Heart left ventricle (tissue), 16 donors: ENCODE results near the gene UNC13C. TPM values are rescaled to one million over a fixed set of nuclear protein-coding genes. Genes with fewer than 3 reads are reported as not detected.

ENCODE experiments used
- ATAC-seq, 4 donors: fragments of 200-7000 bp; cut with Tn5 transposase; one replicate each; pipeline ENCODE4 v1.9.1; 2020 to 2022; ENCODE audit warnings: moderate library complexity in 4 of 4, mild to moderate bottlenecking in 3 of 4, moderate number of reproducible peaks in 1 of 4
- DNase-seq, 5 donors: peaks; one replicate each; pipeline ENCODE4 v3.0.0-alpha.2; 2020
- H3K27ac ChIP-seq, 12 donors: fragments of 200-600 bp; sonication (generic) in 4 of 12; one replicate each; pipeline versions ENCODE4 v1.5.0 to v1.8.0; 2016 to 2022; ENCODE audit warnings: mild to moderate bottlenecking in 2 of 12
- H3K27me3 ChIP-seq, 9 donors: fragments of 200-600 bp; sonication (generic) in 2 of 9; one replicate each; pipeline versions ENCODE4 v1.5.1 to v1.8.0; 2016 to 2022; ENCODE audit warnings: mild to moderate bottlenecking in 3 of 9
- H3K36me3 ChIP-seq, 9 donors: fragments of 200-600 bp; sonication (generic) in 2 of 9; one replicate each; pipeline versions ENCODE4 v1.5.0 to v1.8.0; 2018 to 2022; ENCODE audit warnings: mild to moderate bottlenecking in 2 of 9
- H3K4me1 ChIP-seq, 12 donors: fragments of 200-600 bp; sonication (generic) in 4 of 12; one replicate each; pipeline versions ENCODE4 v1.5.0 to v1.8.0; 2016 to 2022; ENCODE audit warnings: mild to moderate bottlenecking in 3 of 12
- H3K4me3 ChIP-seq, 12 donors: fragments of 200-600 bp; sonication (generic) in 4 of 12; one replicate each; pipeline versions ENCODE4 v1.5.0 to v1.8.0; 2017 to 2022; ENCODE audit warnings: mild to moderate bottlenecking in 9 of 12, moderate library complexity in 4 of 12
- H3K9me3 ChIP-seq, 12 donors: fragments of 200-600 bp; sonication (generic) in 4 of 12; one replicate each; pipeline versions ENCODE4 v1.5.0 to v1.8.0; 2016 to 2022; ENCODE audit warnings: mild to moderate bottlenecking in 1 of 12
- POLR2A ChIP-seq, 2 donors: fragments of 450-650 bp; IDR thresholded peaks; one replicate each; pipeline ENCODE4 v1.6.1; 2017; ENCODE audit warnings: antibody characterized with exemption in 2 of 2, mild to moderate bottlenecking in 2 of 2, moderate library complexity in 2 of 2
- WGBS, 4 donors: extraction: QIAGEN DNeasy Blood & Tissue Kit in 2 of 4; methylation state at CpG; one replicate each; pipeline versions ENCODE4 v1.1.5 to v1.1.7; 2013 to 2018; 5-methylcytosine and 5-hydroxymethylcytosine counted together
- intact Hi-C, 10 donors: fragments of 100-400 bp; cut with DNase I; formaldehyde crosslinking; loops; one replicate each; pipeline versions ENCODE4 v1.11.1 to v1.14.2; 2022
- polyA plus RNA-seq, 2 donors: library from polyadenylated mRNA; stranded (reverse); fragments of 200-250 nt; gene quantifications; one replicate each; pipeline ENCODE4 v1.2.3, GENCODE V29; 2013
- total RNA-seq, 9 donors: library from RNA; depleted of rRNA in 2 of 9; stranded (reverse); fragments of >200 nt in 2 of 9; fragmentation: NEBNext Ultra II Directional in 3 of 9; extraction: Animal tissue kit (Norgen Biotek cat#: 25700) in 3 of 9; gene quantifications; one replicate each; pipeline versions ENCODE4 v1.1.0 to v1.2.4, GENCODE V29; 2016 to 2023
- TF ChIP-seq, protein P1 (sequence below), 12 donors: fragments of 200-600 bp; sonication (generic) in 4 of 12; IDR thresholded peaks; one replicate each; pipeline versions ENCODE4 v1.5.0 to v1.8.0; 2018 to 2022; ENCODE audit warnings: antibody characterized with exemption in 12 of 12, mild to moderate bottlenecking in 5 of 12
- donor health status: ischemic (EF 13 %, LVEDD 7.1; RV severe dilation, severe dysfunction).
- donor health status: healthy with polysubstance abuse.
- donor health status: DM: no; HTN: yes; CAD: no.
- donor health status: DM: no; HTN: no; CAD: no.
- donor health status: ischemic (EF 25% LVEDD 6.9; RV normal size, moderate dysfunction).
- donor health status: ischemic (EF 25% LVEDD 5.7; RV mildly dilated, moderate dysfunction).
- donor health status: healthy.
- donor health status: DM: yes; HTN: yes; CAD: no.
- donor health status: ischemic (EF 35%, LVEDD 5.7; RV mildly dilated, moderate dysfunction).
- donor health status: nonischemic (EF 11% LVEDD 7.7; RV severe dilation, severe dysfunction).
- donor health status: DM: yes; HTN: yes; CAD: no.
- donor health status: PGD.
- donor health status: ischemic (EF 29% LVEDD 5.4; RV normal size, mild dysfunction).
- donor health status: nonischemic (EF 23%, LVEDD 6.1; RV moderate dilation, normal function).

The UNC13C gene
- total and polyA plus RNA-seq, 11 donors, result 0.07 to 0.71 (median 0.39) TPM; not detected in 5

- Histone ChIP-seq H3K4me1 (no peaks in the 10 kb centered on the region), H3K27ac (no peak overlapping the region), H3K36me3 (no peaks in the 10 kb centered on the region), H3K4me3 (no peak overlapping the region), H3K9me3 (peaks cover 0 to 3% (median 0%) of the 10 kb centered on the region in 12 donors), H3K27me3 (no peaks in the 10 kb centered on the region)
- intact Hi-C loops, result no loop called here
- no peak for TF ChIP-seq POLR2A (IDR thresholded peaks at IDR 0.05)
- TF ChIP-seq, protein P1, sequence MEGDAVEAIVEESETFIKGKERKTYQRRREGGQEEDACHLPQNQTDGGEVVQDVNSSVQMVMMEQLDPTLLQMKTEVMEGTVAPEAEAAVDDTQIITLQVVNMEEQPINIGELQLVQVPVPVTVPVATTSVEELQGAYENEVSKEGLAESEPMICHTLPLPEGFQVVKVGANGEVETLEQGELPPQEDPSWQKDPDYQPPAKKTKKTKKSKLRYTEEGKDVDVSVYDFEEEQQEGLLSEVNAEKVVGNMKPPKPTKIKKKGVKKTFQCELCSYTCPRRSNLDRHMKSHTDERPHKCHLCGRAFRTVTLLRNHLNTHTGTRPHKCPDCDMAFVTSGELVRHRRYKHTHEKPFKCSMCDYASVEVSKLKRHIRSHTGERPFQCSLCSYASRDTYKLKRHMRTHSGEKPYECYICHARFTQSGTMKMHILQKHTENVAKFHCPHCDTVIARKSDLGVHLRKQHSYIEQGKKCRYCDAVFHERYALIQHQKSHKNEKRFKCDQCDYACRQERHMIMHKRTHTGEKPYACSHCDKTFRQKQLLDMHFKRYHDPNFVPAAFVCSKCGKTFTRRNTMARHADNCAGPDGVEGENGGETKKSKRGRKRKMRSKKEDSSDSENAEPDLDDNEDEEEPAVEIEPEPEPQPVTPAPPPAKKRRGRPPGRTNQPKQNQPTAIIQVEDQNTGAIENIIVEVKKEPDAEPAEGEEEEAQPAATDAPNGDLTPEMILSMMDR (IDR thresholded peaks at IDR 0.05), result no peak
- ATAC-seq, result no peak
- 77 to 82% (median 78%) methylated on average over 3 of the region's 3 CpGs for WGBS, 4 donors
- no peak for DNase-seq
Measured at GRCh38 chr15:54066403-54066802, 88.2 kb downstream of the UNC13C start.

DNA sequence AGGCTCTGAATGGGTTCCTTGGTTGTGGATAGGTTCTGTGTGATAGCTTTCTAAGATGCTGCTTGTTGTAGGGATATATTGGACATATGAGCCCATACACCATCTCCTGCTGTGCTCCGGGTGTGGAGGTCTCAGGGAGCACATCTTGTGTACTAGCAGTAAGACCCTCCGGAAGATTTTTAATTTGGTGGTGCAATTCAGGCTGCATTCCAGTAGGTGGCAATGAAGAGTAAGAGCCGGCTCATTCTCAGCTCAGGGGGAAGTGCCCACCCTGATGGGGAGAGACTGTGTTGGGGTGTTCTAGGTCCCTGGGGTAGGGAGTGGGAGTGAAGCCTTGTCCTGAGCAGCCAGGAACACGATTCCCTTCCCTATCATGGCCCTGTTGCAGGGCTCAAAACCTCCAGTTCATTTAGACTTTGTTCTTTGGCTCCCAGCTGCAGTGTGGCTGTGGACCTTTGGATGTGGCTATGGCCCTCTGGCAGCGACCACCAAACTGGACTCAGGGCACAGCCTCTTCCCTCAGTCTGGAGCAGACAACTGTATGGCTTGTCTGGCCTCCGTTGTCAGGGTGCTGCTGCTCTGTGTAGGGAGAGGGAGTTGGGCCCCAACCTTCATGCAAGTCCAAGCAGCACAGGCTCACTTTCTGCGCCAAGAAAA is 104.7 kb downstream of the UNC13C start:
- DNase-seq (no peak), ATAC-seq (no peak)

DNA sequence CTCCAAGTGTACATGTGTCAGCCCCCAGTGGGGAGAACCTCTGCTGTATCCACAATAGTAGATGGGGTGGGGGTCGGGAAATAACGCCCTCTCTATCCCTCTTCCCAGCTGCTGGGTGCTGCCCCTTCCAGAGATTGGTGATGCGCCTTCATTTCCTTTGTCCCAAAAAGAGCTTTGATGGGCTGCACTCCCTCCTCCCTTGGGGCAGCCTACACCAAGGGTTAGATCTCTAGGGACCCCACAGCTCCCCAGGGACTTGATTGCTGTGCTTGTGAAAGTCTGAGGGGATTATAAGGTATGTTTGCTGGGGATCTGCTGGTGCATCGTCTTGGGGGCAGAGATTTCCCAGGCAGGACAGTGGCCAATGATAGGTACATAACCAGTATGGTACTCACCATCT is 105.3 kb downstream of the UNC13C start:
- 52 to 80% (median 70%) methylated on average over 4 of the region's 4 CpGs for WGBS, 4 donors
- DNase-seq, result no peak
- H3K36me3 ChIP-seq, result no peaks in the 10 kb centered on the region
- ATAC-seq, result no peak
- no peak overlapping the region for H3K4me3 ChIP-seq
- no peaks in the 10 kb centered on the region for H3K4me1 ChIP-seq
- no peak overlapping the region for H3K27ac ChIP-seq
- no peak for TF ChIP-seq POLR2A (IDR thresholded peaks at IDR 0.05)
- TF ChIP-seq, protein P1 (IDR thresholded peaks at IDR 0.05), result no peak
- H3K27me3 ChIP-seq, result peaks cover 0 to 11% (median 0%) of the 10 kb centered on the region in 9 donors
- intact Hi-C loops, result loop anchor here in 1 of 10 donors (5.0 kb wide), 1 partner anchor 1084 kb away; no protein-coding TSS in a partner anchor
- H3K9me3 ChIP-seq, result no peaks in the 10 kb centered on the region

More for the DNA sequence above, 104.7 kb downstream of the UNC13C start:
- TF ChIP-seq, protein P1 (IDR thresholded peaks at IDR 0.05), result peak; percentile 19 to 62 (median 50)
- no peak for TF ChIP-seq POLR2A (IDR thresholded peaks at IDR 0.05)
- 32 to 54% (median 37%) methylated on average over 5 to 7 of the region's 7 CpGs for WGBS, 4 donors
- peaks cover 0 to 11% (median 0%) of the 10 kb centered on the region in 9 donors for H3K27me3 ChIP-seq
- no peak overlapping the region for H3K4me3 ChIP-seq
- H3K4me1 ChIP-seq, result no peaks in the 10 kb centered on the region
- intact Hi-C loops, result loop anchor here in 1 of 10 donors (5.0 kb wide), 1 partner anchor 1084 kb away; no protein-coding TSS in a partner anchor
- H3K27ac ChIP-seq, result no peak overlapping the region
- H3K9me3 ChIP-seq, result no peaks in the 10 kb centered on the region
- H3K36me3 ChIP-seq, result no peaks in the 10 kb centered on the region

DNA sequence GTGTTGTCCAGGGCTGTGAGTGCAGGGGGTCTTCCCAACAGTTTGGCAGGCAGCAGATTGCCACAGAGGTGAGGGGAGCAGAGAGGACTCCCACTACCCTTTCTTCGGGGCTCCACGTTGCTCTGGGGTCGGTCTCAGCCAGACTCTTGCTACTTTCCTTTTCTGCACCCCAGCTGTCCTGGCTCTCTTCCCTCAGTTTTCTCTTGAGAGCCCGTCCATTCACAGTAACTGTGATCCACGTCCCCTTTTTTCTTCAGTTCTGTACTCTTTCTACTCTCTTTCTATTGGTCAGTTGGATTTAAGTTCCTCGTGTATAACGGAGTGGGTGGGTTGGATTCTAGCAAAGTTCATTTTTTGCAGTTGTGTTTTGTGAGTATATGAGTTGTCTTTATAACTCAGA is 105.8 kb downstream of the UNC13C start:
- Histone ChIP-seq H3K27me3 (peaks cover 0 to 11% (median 0%) of the 10 kb centered on the region in 9 donors), H3K4me3 (no peak overlapping the region), H3K9me3 (no peaks in the 10 kb centered on the region), H3K36me3 (no peaks in the 10 kb centered on the region), H3K27ac (no peak overlapping the region), H3K4me1 (no peaks in the 10 kb centered on the region)
- ATAC-seq (no peak), DNase-seq (no peak)
- 56 to 75% (median 64%) methylated on average over 7 of the region's 7 CpGs for WGBS, 4 donors
- intact Hi-C loops, result loop anchor here in 1 of 10 donors (5.0 kb wide), 1 partner anchor 1083 kb away; no protein-coding TSS in a partner anchor
- TF ChIP-seq, protein P1 (IDR thresholded peaks at IDR 0.05), result no peak
- no peak for TF ChIP-seq POLR2A (IDR thresholded peaks at IDR 0.05)
